ENCODE results near the gene DSC3.

DNA sequence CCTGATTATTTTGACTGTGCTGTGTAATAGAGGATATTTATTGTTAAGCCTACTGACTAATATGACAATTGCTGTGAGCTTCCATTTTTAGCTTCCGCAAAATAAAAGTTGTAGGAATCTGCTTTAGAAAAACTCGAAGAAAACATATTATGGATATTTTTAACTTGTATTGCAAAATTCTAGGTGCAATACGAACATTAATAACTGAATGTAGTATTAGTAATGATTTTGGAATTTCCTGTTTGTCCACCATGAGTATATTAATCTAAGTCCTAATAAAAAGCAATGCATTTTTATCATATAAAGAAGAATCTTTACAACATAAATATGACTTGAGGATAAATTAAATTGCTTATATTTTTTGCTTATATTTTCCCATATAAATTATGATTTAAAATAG, 2.4 kb upstream of the DSC3 start:
- TF ChIP-seq, protein P1, sequence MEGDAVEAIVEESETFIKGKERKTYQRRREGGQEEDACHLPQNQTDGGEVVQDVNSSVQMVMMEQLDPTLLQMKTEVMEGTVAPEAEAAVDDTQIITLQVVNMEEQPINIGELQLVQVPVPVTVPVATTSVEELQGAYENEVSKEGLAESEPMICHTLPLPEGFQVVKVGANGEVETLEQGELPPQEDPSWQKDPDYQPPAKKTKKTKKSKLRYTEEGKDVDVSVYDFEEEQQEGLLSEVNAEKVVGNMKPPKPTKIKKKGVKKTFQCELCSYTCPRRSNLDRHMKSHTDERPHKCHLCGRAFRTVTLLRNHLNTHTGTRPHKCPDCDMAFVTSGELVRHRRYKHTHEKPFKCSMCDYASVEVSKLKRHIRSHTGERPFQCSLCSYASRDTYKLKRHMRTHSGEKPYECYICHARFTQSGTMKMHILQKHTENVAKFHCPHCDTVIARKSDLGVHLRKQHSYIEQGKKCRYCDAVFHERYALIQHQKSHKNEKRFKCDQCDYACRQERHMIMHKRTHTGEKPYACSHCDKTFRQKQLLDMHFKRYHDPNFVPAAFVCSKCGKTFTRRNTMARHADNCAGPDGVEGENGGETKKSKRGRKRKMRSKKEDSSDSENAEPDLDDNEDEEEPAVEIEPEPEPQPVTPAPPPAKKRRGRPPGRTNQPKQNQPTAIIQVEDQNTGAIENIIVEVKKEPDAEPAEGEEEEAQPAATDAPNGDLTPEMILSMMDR (conservative IDR thresholded peaks at IDR 0.05; ENCODE audit: low read length), result no peak
- no peak for TF ChIP-seq EZH2phosphoT487 (IDR thresholded peaks at IDR 0.05; ENCODE audit: borderline replicate concordance, low read depth, low read length)

Data from OCI-LY7 (cell line).